Sciatic nerve (tissue), 2 donors: ENCODE measurements around the gene ABAT. TPM values are rescaled to one million over a fixed set of nuclear protein-coding genes. Genes with fewer than 3 reads are reported as not detected.
"Not testable (repeated sequence)": the region's sequence is repeated elsewhere in the genome, so short reads cannot be mapped to it uniquely, and the experiment has no call there.

Experiments
- ATAC-seq: fragments of 200-7000 bp; cut with Tn5 transposase; one replicate; pipeline ENCODE4 v1.9.1; 2020; ENCODE audit warnings: mild to moderate bottlenecking, moderate library complexity
- DNase-seq: peaks from one replicate; pipeline ENCODE4 v3.0.0-alpha.2; 2020; ENCODE audit warnings: low spot score
- intact Hi-C: fragments of 100-400 bp; cut with DNase I; formaldehyde crosslinking; loops from one replicate; pipeline ENCODE4 v1.14.2; 2022
- total RNA-seq: library from RNA; stranded (reverse); fragmentation: NEBNext Ultra II Directional; extraction: Animal tissue kit (Norgen Biotek cat#: 25700); gene quantifications from one replicate; pipeline ENCODE4 v1.2.1, GENCODE V29; 2021
- donor health status: DM: no; HTN: no; CAD: no.
- donor health status: DM: no; HTN: no; CAD: no.

The ABAT gene
- total RNA-seq, 1 donor from 2014 or later = 24.2 TPM

DNA sequence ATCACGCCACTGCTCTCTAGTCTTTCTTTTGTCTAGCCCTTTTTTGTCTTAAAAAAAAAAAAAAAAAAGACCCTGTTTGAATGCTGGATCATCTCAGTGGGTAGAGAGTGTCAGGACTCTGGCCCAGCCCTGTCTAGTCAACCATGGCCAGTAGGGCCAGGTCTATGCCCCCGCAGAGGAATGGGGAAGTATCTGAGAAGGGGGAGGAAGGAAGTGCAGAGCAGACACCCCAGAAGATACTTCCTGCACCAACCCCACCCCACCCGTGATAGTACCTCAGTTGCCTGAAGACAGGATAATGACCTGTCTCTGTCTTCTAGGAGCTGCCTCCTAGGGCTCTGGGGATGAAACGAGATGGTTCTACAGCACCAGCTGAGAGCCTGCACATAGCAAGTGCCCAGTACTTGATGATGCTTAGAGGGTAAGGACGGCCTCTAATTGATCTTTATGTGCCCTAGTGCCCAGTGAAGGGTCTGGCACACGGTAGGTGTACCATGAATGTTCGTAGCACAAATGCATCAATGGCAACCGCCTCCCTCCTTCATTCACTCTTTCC, 55.4 kb downstream of the ABAT start:
- intact Hi-C loops = no loop called here
- no peak for ATAC-seq
- DNase-seq = no peak

- ATAC-seq (no peak), DNase-seq (no peak)
- intact Hi-C loops = no loop called here
Observed at GRCh38 chr16:8730335-8730915, 56.0 kb downstream of the ABAT start.

- ATAC-seq = no peak
- no peak for DNase-seq
- intact Hi-C loops = no loop called here
Observed at GRCh38 chr16:8733849-8734540, 59.6 kb downstream of the ABAT start.

GRCh38 chr16:8735574-8735973, 61.2 kb downstream of the ABAT start:
- intact Hi-C loops = no loop called here
- no peak for DNase-seq
- ATAC-seq = no peak

GRCh38 chr16:8736123-8736668, 61.8 kb downstream of the ABAT start:
- DNase-seq (no peak), ATAC-seq (no peak)
- intact Hi-C loops = no loop called here

GRCh38 chr16:8739151-8739550, 64.7 kb downstream of the ABAT start:
- DNase-seq = no peak
- intact Hi-C loops = no loop called here
- no peak for ATAC-seq

GRCh38 chr16:8739989-8740704, 65.7 kb downstream of the ABAT start:
- intact Hi-C loops = no loop called here
- no peak for ATAC-seq

DNA sequence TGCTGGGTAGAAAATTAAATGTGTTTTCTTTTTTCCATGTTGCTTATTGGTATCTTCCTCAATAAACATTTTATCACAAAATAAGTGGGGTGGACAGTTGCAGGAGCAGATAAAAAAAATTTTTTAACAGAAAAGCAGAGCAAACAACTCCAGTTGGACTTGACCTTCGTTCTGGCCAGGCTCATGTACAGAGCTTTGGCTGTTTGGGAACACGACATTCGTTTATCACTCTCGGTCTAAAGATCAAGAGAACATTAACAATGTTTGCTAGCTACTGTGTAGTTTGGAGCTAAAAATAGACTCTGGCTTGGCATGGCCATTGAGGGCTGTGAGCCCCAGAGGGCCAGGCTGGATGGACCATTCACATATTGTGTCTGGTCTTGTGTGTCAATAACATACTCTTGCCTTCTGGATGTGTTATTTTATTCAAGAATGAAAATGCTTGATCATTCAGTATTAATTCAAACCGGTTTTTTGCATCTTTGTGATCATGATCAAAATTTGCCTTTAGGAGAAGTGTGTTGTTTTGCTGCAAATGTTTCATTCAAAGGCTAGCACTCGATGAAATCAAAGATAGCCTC, 66.4 kb downstream of the ABAT start:
- intact Hi-C loops = no loop called here
- peak; percentile 17 for ATAC-seq
- no peak for DNase-seq

More at GRCh38 chr16:8739989-8740704, 65.7 kb downstream of the ABAT start:
- no peak for DNase-seq

DNA sequence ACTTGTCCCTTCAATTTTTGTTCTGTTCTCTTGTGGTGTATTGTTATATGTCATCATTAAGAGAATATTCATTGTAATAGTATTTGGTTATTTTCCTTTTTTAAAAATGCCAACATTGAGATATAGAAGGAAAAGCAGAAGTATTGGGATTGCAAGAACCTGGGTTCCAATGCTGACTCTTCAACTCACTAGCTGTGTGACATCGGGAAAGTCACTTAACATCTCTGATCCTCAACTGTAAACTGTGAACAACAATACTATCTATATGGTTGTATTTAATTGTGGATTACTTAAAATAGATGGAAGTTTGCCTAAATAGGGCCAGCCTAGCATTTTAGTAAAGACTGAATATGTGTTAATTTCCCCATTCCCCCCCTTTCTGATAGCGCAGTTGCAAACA, 67.2 kb downstream of the ABAT start:
- no peak for ATAC-seq
- no peak for DNase-seq
- intact Hi-C loops = no loop called here

DNA sequence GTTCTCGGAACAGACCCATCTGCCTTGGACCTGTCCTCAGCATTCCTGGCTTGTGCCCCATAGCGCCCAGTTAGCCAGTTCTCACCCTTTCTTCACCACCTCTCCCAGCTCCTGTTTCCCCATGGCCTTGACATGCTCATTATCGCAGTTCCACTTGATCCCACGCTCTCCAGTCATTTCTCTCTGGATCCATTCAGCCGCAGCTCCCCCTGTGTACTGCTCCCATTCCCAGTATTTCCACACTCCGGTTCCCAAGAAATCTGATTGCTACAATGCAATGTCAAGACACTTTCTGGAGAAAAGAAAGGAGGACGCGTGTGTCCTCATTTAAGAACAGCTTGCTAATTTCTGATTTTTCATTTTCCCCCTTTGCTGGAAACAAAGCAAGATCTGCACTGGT, 67.7 kb downstream of the ABAT start:
- DNase-seq = no peak
- intact Hi-C loops = no loop called here
- ATAC-seq = peak; percentile 65

- ATAC-seq, DNase-seq, intact Hi-C loops: not testable (repeated sequence)
Observed at GRCh38 chr16:8748944-8749343, 74.5 kb downstream of the ABAT start.

- ATAC-seq (no peak), DNase-seq (no peak)
- intact Hi-C loops = no loop called here
Observed at GRCh38 chr16:8751481-8752311, 77.3 kb downstream of the ABAT start.

- ATAC-seq (no peak), DNase-seq (no peak)
- intact Hi-C loops = no loop called here
Observed at GRCh38 chr16:8752706-8753105, 78.3 kb downstream of the ABAT start.

- intact Hi-C loops = no loop called here
- no peak for ATAC-seq
- DNase-seq = no peak
Observed at GRCh38 chr16:8753416-8754054, 79.1 kb downstream of the ABAT start.

DNA sequence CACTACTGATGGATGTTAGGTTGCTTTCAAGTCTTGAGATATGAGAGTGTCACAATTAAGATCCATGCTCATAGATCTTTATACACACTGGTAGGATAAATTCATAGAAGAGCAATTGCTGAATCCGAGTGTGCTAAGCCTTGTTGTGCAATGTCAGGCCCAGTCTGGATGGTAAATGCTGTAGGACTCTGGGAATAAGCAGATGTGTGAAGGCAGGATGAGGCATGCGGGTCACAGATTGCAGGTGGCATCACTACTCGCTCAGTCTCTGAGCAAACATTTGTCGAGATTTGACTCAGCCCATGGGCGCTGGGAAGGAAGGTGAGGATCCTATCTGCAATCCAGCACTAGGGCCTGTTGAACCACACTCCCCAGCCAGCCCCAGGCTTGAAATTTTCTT, 82.3 kb downstream of the ABAT start:
- ATAC-seq (no peak), DNase-seq (no peak)
- intact Hi-C loops = no loop called here

DNA sequence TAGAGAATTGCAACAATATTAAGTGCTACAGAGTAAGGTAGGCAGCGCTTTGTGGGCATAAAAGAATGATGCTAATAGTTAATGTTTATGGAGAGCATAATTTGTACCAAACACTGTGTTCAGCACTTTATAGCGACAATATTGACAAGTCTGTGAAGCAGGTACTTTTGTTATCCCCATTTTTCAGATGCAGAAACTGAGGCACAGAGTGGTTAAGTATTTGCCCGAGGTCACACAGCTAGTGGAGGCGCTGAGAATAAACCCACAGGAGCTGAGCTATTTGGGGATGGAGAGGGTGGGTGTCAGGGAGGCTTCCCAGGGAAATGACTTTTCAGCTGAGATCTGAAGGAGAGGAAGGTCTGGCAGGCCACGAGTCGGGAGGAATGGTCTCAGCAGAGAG, 83.6 kb downstream of the ABAT start:
- intact Hi-C loops = no loop called here
- ATAC-seq (no peak), DNase-seq (no peak)

DNA sequence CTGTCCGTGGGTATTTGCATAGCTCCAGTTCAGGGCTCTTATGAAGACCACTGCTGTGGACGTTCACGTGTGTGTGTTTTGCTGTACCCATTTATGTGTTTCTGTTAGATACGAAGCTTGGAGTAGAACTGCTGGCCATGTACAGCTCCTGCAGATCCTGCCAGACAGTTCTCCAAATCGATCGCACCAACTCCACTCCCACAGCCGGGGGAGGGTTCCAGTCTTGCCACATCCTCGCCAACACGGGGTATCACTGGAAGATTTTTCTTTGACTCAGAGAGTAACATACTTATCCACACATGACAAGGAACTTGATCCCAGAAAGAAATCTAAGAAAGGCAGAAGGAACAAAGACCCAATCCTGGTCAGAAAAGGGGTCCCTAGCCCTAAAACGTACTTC, 85.6 kb downstream of the ABAT start:
- DNase-seq = no peak
- ATAC-seq = no peak
- intact Hi-C loops = no loop called here

- intact Hi-C loops = no loop called here
- DNase-seq = no peak
- ATAC-seq = no peak
Observed at GRCh38 chr16:8761078-8761477, 86.7 kb downstream of the ABAT start.
